ENCODE results near the gene GRK7.

GRK7 gene

GRCh38 chr3:141763088-141763750, at the start of gene GRK7:
TSS of gene GRK7 (plus strand) at chr3:141763408. CDS start at chr3:141778285, 14,877 bp downstream.
- no peaks in the 10 kb centered on the region for H3K36me3 Mint-ChIP-seq (ENCODE audit: low read depth)
- no peak within 1 kb of the TSS for H3K27ac Mint-ChIP-seq
- no peaks in the 10 kb centered on the region for H3K27me3 Mint-ChIP-seq (ENCODE audit: low read depth)
- H3K4me1 Mint-ChIP-seq (ENCODE audit: low read depth), result peaks cover 1% of the 10 kb centered on the region
- no peak within 1 kb of the TSS for H3K4me3 Mint-ChIP-seq
- H3K9me3 Mint-ChIP-seq, result no peaks in the 10 kb centered on the region

DNA sequence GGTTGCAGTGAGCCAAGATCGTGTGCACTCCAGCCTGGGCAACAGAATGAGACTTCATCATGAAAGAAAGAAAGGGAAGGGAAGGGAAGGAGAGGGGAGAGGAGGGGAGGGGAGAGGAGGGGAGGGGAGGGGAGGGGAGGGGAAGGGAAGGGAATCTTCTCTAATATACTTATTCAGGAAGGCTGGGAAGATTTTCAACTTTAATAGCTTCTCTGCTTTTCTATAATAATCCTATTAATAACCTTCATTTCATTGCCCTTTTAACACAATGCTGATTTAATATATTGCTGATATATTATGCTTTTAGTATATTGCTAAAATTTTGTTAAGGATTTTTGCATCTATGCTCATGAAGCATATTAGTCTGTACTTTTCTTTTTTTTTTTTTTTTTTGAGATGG, 48.5 kb upstream of the GRK7 start:
- Mint-ChIP-seq H3K4me1 (ENCODE audit: low read depth) (no peaks in the 10 kb centered on the region), H3K4me3 (no peak overlapping the region), H3K36me3 (ENCODE audit: low read depth) (peaks cover 1% of the 10 kb centered on the region), H3K27me3 (ENCODE audit: low read depth) (peaks cover 13% of the 10 kb centered on the region), H3K9me3 (peaks cover 5% of the 10 kb centered on the region), H3K27ac (no peak overlapping the region)

DNA sequence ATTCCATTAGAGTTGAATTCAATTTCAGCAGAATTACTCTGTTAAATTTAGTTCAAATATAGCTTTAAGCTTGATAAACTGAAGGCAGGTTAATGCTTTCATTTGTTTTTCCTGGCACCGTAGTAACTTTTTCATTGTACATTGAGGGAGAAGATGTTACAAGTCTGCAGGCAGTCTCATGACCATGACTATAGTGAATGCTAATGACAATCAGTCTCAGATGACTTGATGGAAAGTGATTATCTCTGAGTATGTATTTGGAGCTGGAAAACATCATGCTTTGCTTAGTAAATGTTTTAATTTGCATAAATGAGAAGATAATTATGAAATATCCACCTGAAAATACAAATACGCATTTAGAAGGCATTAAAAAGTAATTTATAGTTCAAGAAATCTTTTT, 41.1 kb upstream of the GRK7 start:
- Mint-ChIP-seq H3K9me3 (no peaks in the 10 kb centered on the region), H3K4me1 (ENCODE audit: low read depth) (no peaks in the 10 kb centered on the region), H3K36me3 (ENCODE audit: low read depth) (no peaks in the 10 kb centered on the region), H3K27me3 (ENCODE audit: low read depth) (peaks cover 22% of the 10 kb centered on the region), H3K4me3 (no peak overlapping the region), H3K27ac (no peak overlapping the region)

GRCh38 chr3:141722648-141723047, 40.6 kb upstream of the GRK7 start:
- Mint-ChIP-seq H3K36me3 (ENCODE audit: low read depth) (no peaks in the 10 kb centered on the region), H3K9me3 (no peaks in the 10 kb centered on the region), H3K4me3 (no peak overlapping the region), H3K27me3 (ENCODE audit: low read depth) (peaks cover 18% of the 10 kb centered on the region), H3K27ac (no peak overlapping the region), H3K4me1 (ENCODE audit: low read depth) (no peaks in the 10 kb centered on the region)

DNA sequence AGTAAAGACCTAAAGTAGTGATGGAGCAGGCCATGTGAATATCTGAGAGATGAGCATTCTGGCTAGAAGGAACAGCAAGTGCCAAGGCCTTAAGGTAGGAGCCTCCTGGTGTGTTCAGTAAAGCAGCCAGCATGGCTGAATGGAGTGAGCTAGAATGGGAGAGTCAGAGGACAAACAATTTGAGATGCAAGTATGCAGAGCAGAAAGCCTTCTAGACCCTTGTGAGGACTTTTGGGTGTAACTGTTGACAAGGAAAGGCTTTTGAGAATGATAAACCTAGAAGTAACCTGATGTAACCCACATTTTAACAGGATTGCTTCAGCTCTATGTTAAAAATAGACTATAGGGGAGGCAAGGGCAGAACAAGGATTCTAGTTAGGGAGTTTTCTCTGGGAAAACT, 40.0 kb upstream of the GRK7 start:
- Mint-ChIP-seq H3K4me3 (no peak overlapping the region), H3K9me3 (no peaks in the 10 kb centered on the region), H3K4me1 (ENCODE audit: low read depth) (no peaks in the 10 kb centered on the region), H3K27me3 (ENCODE audit: low read depth) (peaks cover 18% of the 10 kb centered on the region), H3K27ac (no peak overlapping the region), H3K36me3 (ENCODE audit: low read depth) (no peaks in the 10 kb centered on the region)

DNA sequence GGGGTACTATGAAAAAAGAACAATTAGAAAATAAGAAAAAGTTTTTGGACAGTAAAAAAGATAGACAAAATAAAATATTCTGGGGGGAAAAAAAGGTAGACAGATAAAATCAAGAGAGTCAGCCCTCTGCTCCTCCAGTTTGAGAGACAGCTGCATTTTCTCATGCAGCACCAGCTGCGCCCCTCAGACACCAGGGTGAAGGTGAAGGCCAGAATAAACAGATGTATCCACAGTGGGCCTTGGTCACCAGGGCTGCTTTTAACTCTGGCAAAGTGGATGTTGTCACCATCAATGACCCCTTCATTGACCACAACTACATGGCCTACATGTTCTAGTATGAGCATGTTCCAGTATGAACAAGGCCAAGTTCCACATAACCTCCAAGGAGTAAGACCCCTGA, 39.0 kb upstream of the GRK7 start:
- H3K4me3 Mint-ChIP-seq, result no peak overlapping the region
- no peaks in the 10 kb centered on the region for H3K9me3 Mint-ChIP-seq
- H3K4me1 Mint-ChIP-seq (ENCODE audit: low read depth), result no peaks in the 10 kb centered on the region
- H3K27ac Mint-ChIP-seq, result no peak overlapping the region
- peaks cover 18% of the 10 kb centered on the region for H3K27me3 Mint-ChIP-seq (ENCODE audit: low read depth)
- H3K36me3 Mint-ChIP-seq (ENCODE audit: low read depth), result no peaks in the 10 kb centered on the region

GRCh38 chr3:141725036-141725435, 38.2 kb upstream of the GRK7 start:
- H3K9me3 Mint-ChIP-seq, result no peaks in the 10 kb centered on the region
- H3K27me3 Mint-ChIP-seq (ENCODE audit: low read depth), result peaks cover 14% of the 10 kb centered on the region
- no peaks in the 10 kb centered on the region for H3K4me1 Mint-ChIP-seq (ENCODE audit: low read depth)
- H3K27ac Mint-ChIP-seq, result no peak overlapping the region
- no peak overlapping the region for H3K4me3 Mint-ChIP-seq
- no peaks in the 10 kb centered on the region for H3K36me3 Mint-ChIP-seq (ENCODE audit: low read depth)

DNA sequence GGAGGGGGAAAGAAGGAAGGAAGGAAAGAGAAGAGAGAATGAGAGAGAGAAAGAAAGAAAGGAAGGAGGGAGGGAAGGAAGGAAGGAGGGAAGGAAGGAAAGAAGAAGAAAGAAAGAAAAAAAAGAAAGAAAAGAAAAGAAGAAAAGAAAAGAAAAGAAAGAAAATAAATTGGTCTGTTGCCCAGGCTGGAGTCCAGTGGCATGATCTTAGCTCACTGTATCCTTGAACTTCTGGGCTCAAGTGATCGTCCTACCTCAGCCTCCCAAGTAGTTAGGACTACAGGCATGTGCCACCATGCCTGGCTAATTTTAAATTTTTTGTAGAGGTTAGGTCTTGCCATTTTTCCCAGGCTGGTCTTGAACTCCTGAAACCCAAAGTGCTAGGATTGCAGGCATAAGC, 36.7 kb upstream of the GRK7 start:
- H3K4me3 Mint-ChIP-seq, result no peak overlapping the region
- H3K9me3 Mint-ChIP-seq, result no peaks in the 10 kb centered on the region
- H3K27me3 Mint-ChIP-seq (ENCODE audit: low read depth), result peaks cover 12% of the 10 kb centered on the region
- H3K4me1 Mint-ChIP-seq (ENCODE audit: low read depth), result no peaks in the 10 kb centered on the region
- no peaks in the 10 kb centered on the region for H3K36me3 Mint-ChIP-seq (ENCODE audit: low read depth)
- H3K27ac Mint-ChIP-seq, result no peak overlapping the region

- H3K4me3 Mint-ChIP-seq, result no peak overlapping the region
- H3K27ac Mint-ChIP-seq, result no peak overlapping the region
- H3K9me3 Mint-ChIP-seq, result no peaks in the 10 kb centered on the region
- peaks cover 10% of the 10 kb centered on the region for H3K27me3 Mint-ChIP-seq (ENCODE audit: low read depth)
- no peaks in the 10 kb centered on the region for H3K4me1 Mint-ChIP-seq (ENCODE audit: low read depth)
- no peaks in the 10 kb centered on the region for H3K36me3 Mint-ChIP-seq (ENCODE audit: low read depth)
These were observed 34.8 kb upstream of the GRK7 start for GRCh38 chr3:141728355-141728892.

GRCh38 chr3:141729240-141729639, 34.0 kb upstream of the GRK7 start:
- H3K4me3 Mint-ChIP-seq, result no peak overlapping the region
- H3K9me3 Mint-ChIP-seq, result no peaks in the 10 kb centered on the region
- no peaks in the 10 kb centered on the region for H3K4me1 Mint-ChIP-seq (ENCODE audit: low read depth)
- peaks cover 15% of the 10 kb centered on the region for H3K27me3 Mint-ChIP-seq (ENCODE audit: low read depth)
- no peak overlapping the region for H3K27ac Mint-ChIP-seq
- H3K36me3 Mint-ChIP-seq (ENCODE audit: low read depth), result no peaks in the 10 kb centered on the region

GRCh38 chr3:141735176-141735575, 28.0 kb upstream of the GRK7 start:
- H3K9me3 Mint-ChIP-seq, result no peaks in the 10 kb centered on the region
- peaks cover 5% of the 10 kb centered on the region for H3K27me3 Mint-ChIP-seq (ENCODE audit: low read depth)
- H3K27ac Mint-ChIP-seq, result no peak overlapping the region

DNA sequence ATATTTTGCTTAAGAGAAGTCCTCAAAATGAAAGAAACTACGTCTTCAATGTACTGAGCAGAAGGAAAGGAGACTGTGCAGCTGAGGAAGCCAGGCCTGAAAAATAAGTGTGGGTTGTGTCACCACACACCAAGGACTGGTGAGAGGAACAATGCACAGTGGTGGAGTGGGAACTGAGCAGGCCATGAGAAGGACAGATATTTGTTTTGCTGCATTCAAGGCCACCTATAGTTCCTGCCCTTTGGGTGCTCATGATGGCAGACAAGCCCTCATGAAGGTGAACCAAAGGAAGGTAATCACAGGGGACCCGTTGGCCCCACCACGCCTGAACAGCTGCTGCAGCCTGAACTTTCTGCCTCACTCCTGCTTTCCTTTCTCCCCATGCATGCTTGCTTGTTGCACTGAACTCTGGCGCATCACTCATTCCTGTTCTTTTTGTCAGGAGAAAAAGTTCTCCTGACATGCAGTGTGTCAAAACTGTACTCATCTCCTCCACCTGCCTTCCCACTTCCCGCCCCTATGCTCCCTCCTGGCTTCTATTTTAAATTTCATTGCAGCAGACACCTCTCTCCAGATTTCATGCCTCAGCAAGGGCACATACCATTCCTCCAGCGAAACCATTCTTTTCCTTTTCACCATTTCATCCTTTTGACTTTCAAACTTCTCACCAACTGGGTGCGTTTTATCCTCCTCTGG, 27.3 kb upstream of the GRK7 start:
- Mint-ChIP-seq H3K27ac (no peak overlapping the region), H3K4me1 (ENCODE audit: low read depth) (peaks cover 19% of the 10 kb centered on the region), H3K4me3 (no peak overlapping the region), H3K36me3 (ENCODE audit: low read depth) (peaks cover 5% of the 10 kb centered on the region), H3K9me3 (no peaks in the 10 kb centered on the region), H3K27me3 (ENCODE audit: low read depth) (peaks cover 5% of the 10 kb centered on the region)

More at GRCh38 chr3:141735176-141735575, 28.0 kb upstream of the GRK7 start:
- Mint-ChIP-seq H3K36me3 (ENCODE audit: low read depth) (peaks cover 2% of the 10 kb centered on the region), H3K4me3 (no peak overlapping the region), H3K4me1 (ENCODE audit: low read depth) (peaks cover 12% of the 10 kb centered on the region)

GRCh38 chr3:141737093-141737492, 26.1 kb upstream of the GRK7 start:
- Mint-ChIP-seq H3K36me3 (ENCODE audit: low read depth) (peaks cover 5% of the 10 kb centered on the region), H3K4me3 (no peak overlapping the region), H3K27ac (no peak overlapping the region), H3K27me3 (ENCODE audit: low read depth) (peaks cover 5% of the 10 kb centered on the region), H3K4me1 (ENCODE audit: low read depth) (peaks cover 23% of the 10 kb centered on the region), H3K9me3 (no peaks in the 10 kb centered on the region)

GRCh38 chr3:141737678-141738021, 25.6 kb upstream of the GRK7 start:
- H3K36me3 Mint-ChIP-seq (ENCODE audit: low read depth), result peaks cover 8% of the 10 kb centered on the region
- peaks cover 25% of the 10 kb centered on the region for H3K4me1 Mint-ChIP-seq (ENCODE audit: low read depth)
- peak overlapping the region; percentile 86 for H3K27ac Mint-ChIP-seq
- peaks cover 5% of the 10 kb centered on the region for H3K27me3 Mint-ChIP-seq (ENCODE audit: low read depth)
- no peaks in the 10 kb centered on the region for H3K9me3 Mint-ChIP-seq
- H3K4me3 Mint-ChIP-seq, result peak overlapping the region; percentile 99
